ENCODE data around the gene PRDM16.

PRDM16 gene

GRCh38 chr1:3477241-3477995, 408.4 kb downstream of the PRDM16 start:
- no peak for DNase-seq
- no peaks in the 10 kb centered on the region for H3K36me3 ChIP-seq (replicated peaks; ENCODE audit: insufficient read depth, low read length)
- H3K27ac ChIP-seq (ENCODE audit: low read length): no peak overlapping the region
- no peaks in the 10 kb centered on the region for H3K9me3 ChIP-seq (replicated peaks; ENCODE audit: insufficient read depth, low read length)
- no peak overlapping the region for H3K4me2 ChIP-seq (ENCODE audit: low read depth, low read length)
- H4K20me1 ChIP-seq (ENCODE audit: insufficient read depth, low read length): no peaks in the 10 kb centered on the region
- no peaks in the 10 kb centered on the region for H3K9me2 ChIP-seq (replicated peaks; ENCODE audit: insufficient read depth, low read length)
- TF ChIP-seq CTCF (IDR thresholded peaks at IDR 0.05; ENCODE audit: low read length): no peak
- no peak for TF ChIP-seq EZH2phosphoT487 (IDR thresholded peaks at IDR 0.05; ENCODE audit: low read length)
- no peak for TF ChIP-seq EZH2 (optimal IDR thresholded peaks at IDR 0.05; ENCODE audit: low read depth, low read length)
- no peaks in the 10 kb centered on the region for H3F3A ChIP-seq (ENCODE audit: insufficient read depth, low read length)
- H3K79me2 ChIP-seq (ENCODE audit: low read length): no peaks in the 10 kb centered on the region
- peaks cover 48% of the 10 kb centered on the region for H3K27me3 ChIP-seq (replicated peaks; ENCODE audit: insufficient read depth, low read length)
- no peak overlapping the region for H3K9ac ChIP-seq (ENCODE audit: low read length)
- no peak overlapping the region for H3K4me3 ChIP-seq (ENCODE audit: low read length)
- no peak overlapping the region for H2AFZ ChIP-seq (ENCODE audit: low read length)
- H3K4me1 ChIP-seq (ENCODE audit: low read length): no peaks in the 10 kb centered on the region

- H3K36me3 ChIP-seq (replicated peaks; ENCODE audit: insufficient read depth, low read length): no peaks in the 10 kb centered on the region
- no peaks in the 10 kb centered on the region for H4K20me1 ChIP-seq (ENCODE audit: insufficient read depth, low read length)
- H3K79me2 ChIP-seq (ENCODE audit: low read length): no peaks in the 10 kb centered on the region
- DNase-seq: no peak
- no peak overlapping the region for H3K4me3 ChIP-seq (ENCODE audit: low read length)
- H3K9me2 ChIP-seq (replicated peaks; ENCODE audit: insufficient read depth, low read length): no peaks in the 10 kb centered on the region
- H2AFZ ChIP-seq (ENCODE audit: low read length): no peak overlapping the region
- peaks cover 43% of the 10 kb centered on the region for H3K27me3 ChIP-seq (replicated peaks; ENCODE audit: insufficient read depth, low read length)
- H3K27ac ChIP-seq (ENCODE audit: low read length): no peak overlapping the region
- H3K4me1 ChIP-seq (ENCODE audit: low read length): no peaks in the 10 kb centered on the region
- no peaks in the 10 kb centered on the region for H3K9me3 ChIP-seq (replicated peaks; ENCODE audit: insufficient read depth, low read length)
- TF ChIP-seq CTCF (IDR thresholded peaks at IDR 0.05; ENCODE audit: low read length) (no peak), EZH2 (optimal IDR thresholded peaks at IDR 0.05; ENCODE audit: low read depth, low read length) (no peak), EZH2phosphoT487 (IDR thresholded peaks at IDR 0.05; ENCODE audit: low read length) (no peak)
- H3F3A ChIP-seq (ENCODE audit: insufficient read depth, low read length): no peaks in the 10 kb centered on the region
- no peak overlapping the region for H3K4me2 ChIP-seq (ENCODE audit: low read depth, low read length)
- H3K9ac ChIP-seq (ENCODE audit: low read length): no peak overlapping the region
These were observed 409.2 kb downstream of the PRDM16 start for GRCh38 chr1:3478187-3478586.

- no peaks in the 10 kb centered on the region for H3F3A ChIP-seq (ENCODE audit: insufficient read depth, low read length)
- no peaks in the 10 kb centered on the region for H4K20me1 ChIP-seq (ENCODE audit: insufficient read depth, low read length)
- H3K9ac ChIP-seq (ENCODE audit: low read length): no peak overlapping the region
- DNase-seq: no peak
- H3K4me3 ChIP-seq (ENCODE audit: low read length): no peak overlapping the region
- no peak overlapping the region for H3K27ac ChIP-seq (ENCODE audit: low read length)
- no peak overlapping the region for H3K4me2 ChIP-seq (ENCODE audit: low read depth, low read length)
- no peaks in the 10 kb centered on the region for H3K4me1 ChIP-seq (ENCODE audit: low read length)
- peaks cover 41% of the 10 kb centered on the region for H3K27me3 ChIP-seq (replicated peaks; ENCODE audit: insufficient read depth, low read length)
- H3K9me2 ChIP-seq (replicated peaks; ENCODE audit: insufficient read depth, low read length): no peaks in the 10 kb centered on the region
- TF ChIP-seq EZH2 (optimal IDR thresholded peaks at IDR 0.05; ENCODE audit: low read depth, low read length) (no peak), EZH2phosphoT487 (IDR thresholded peaks at IDR 0.05; ENCODE audit: low read length) (no peak)
- H3K9me3 ChIP-seq (replicated peaks; ENCODE audit: insufficient read depth, low read length): no peaks in the 10 kb centered on the region
- no peaks in the 10 kb centered on the region for H3K79me2 ChIP-seq (ENCODE audit: low read length)
- H3K36me3 ChIP-seq (replicated peaks; ENCODE audit: insufficient read depth, low read length): no peaks in the 10 kb centered on the region
- H2AFZ ChIP-seq (ENCODE audit: low read length): no peak overlapping the region
These were observed 410.7 kb downstream of the PRDM16 start for GRCh38 chr1:3479511-3480368.
